H1 (cell line): ENCODE measurements around the gene FSTL4. TPM values are rescaled to one million over a fixed set of nuclear protein-coding genes. Genes with fewer than 3 reads are reported as not detected.

Source experiments
- CTCF ChIA-PET: fragments of 300-600 bp; sonication (Branson Sonifier 250); formaldehyde crosslinking; loops from one replicate; lab custom pipeline; 2021; ENCODE audit not compliant: partially characterized antibody; lab: Charles Lee
- POLR2A ChIA-PET: fragments of 300-600 bp; sonication (Branson Sonifier 250); formaldehyde crosslinking; loops from one replicate; lab custom pipeline; 2021; ENCODE audit warnings: inconsistent platforms; ENCODE audit not compliant: partially characterized antibody; lab: Charles Lee
- DNase-seq, 2 experiments: peaks; one replicate each; pipeline versions ENCODE4 v3.0.0 to v3.0.0-alpha.2; 2010 to 2022; ENCODE audit warnings: low spot score in 2 of 2, low read depth in 1 of 2, mixed read lengths in 1 of 2
- FAIRE-seq: peaks from 2 replicates; lab custom pipeline; 2011; peaks lifted over from hg19 to GRCh38; lab: Jason Lieb, UNC
- H2AFZ ChIP-seq: 2 replicates; pipeline ENCODE4 v1.8.1; 2012; ENCODE audit warnings: low read length, inconsistent platforms
- H2AK5ac ChIP-seq: 2 replicates; pipeline ENCODE4 v1.6.1; 2013; ENCODE audit warnings: low read depth, low read length
- H2BK120ac ChIP-seq: replicated peaks from 2 replicates; pipeline ENCODE3; 2013; ENCODE audit warnings: low read depth, low read length, inconsistent platforms
- H2BK12ac ChIP-seq: 2 replicates; pipeline ENCODE4 v1.6.1; 2013; ENCODE audit warnings: low read depth, low read length
- H2BK15ac ChIP-seq: 2 replicates; pipeline ENCODE4 v1.6.1; 2013; ENCODE audit warnings: low read length
- H2BK20ac ChIP-seq: 2 replicates; pipeline ENCODE4 v1.6.1; 2013; ENCODE audit warnings: low read length
- H2BK5ac ChIP-seq: 2 replicates; pipeline ENCODE4 v1.6.1; 2013; ENCODE audit warnings: low read depth, low read length
- H3K14ac ChIP-seq: 2 replicates; pipeline ENCODE4 v1.6.1; 2013; ENCODE audit warnings: inconsistent platforms; ENCODE audit not compliant: insufficient read length
- H3K18ac ChIP-seq: 2 replicates; pipeline ENCODE4 v1.6.1; 2013; ENCODE audit warnings: low read length; ENCODE audit errors: extremely low read depth
- H3K23ac ChIP-seq: 2 replicates; pipeline ENCODE4 v1.6.1; 2013; ENCODE audit warnings: inconsistent platforms; ENCODE audit not compliant: insufficient read length
- H3K23me2 ChIP-seq: 2 replicates; pipeline ENCODE4 v1.6.1; 2013; ENCODE audit warnings: low read depth, low read length
- H3K27ac ChIP-seq: 2 replicates; pipeline ENCODE4 v1.6.1; 2011; ENCODE audit warnings: low read depth, low read length, inconsistent platforms
- H3K27me3 ChIP-seq, 4 experiments: replicated peaks in 1 of 4; 1 replicate in 1 of 4; 2 replicates in 3 of 4; pipeline versions ENCODE4 v1.6.1 to v1.8.1; 2011 to 2013; ENCODE audit warnings: low read length in 3 of 4, mild to moderate bottlenecking in 3 of 4, inconsistent platforms in 2 of 4, mixed read lengths in 2 of 4, moderate library complexity in 1 of 4; ENCODE audit not compliant: control insufficient read depth in 3 of 4, insufficient read depth in 3 of 4; ENCODE audit errors: extremely low read depth in 1 of 4
- H3K36me3 ChIP-seq, 4 experiments: 2 replicates each; pipeline versions ENCODE4 v1.6.1 to v1.8.1; 2011 to 2013; ENCODE audit warnings: mild to moderate bottlenecking in 4 of 4, low read length in 3 of 4, moderate library complexity in 2 of 4, control low read depth in 1 of 4, inconsistent platforms in 1 of 4; ENCODE audit not compliant: insufficient read depth in 4 of 4, control insufficient read depth in 2 of 4
- H3K4ac ChIP-seq: replicated peaks from 2 replicates; pipeline ENCODE3; 2013; ENCODE audit warnings: low read length, low read depth, mixed read lengths, inconsistent platforms; ENCODE audit not compliant: insufficient read length
- H3K4me1 ChIP-seq, 4 experiments: replicated peaks in 1 of 4; 1 replicate in 1 of 4; 2 replicates in 3 of 4; pipeline versions ENCODE4 v1.6.1 to v1.8.1; 2011 to 2013; ENCODE audit warnings: low read length in 3 of 4, inconsistent platforms in 2 of 4, mixed read lengths in 1 of 4; ENCODE audit not compliant: insufficient read depth in 4 of 4, control insufficient read depth in 3 of 4
- H3K4me2 ChIP-seq, 2 experiments: 2 replicates each; pipeline versions ENCODE4 v1.6.1 to v1.8.1; 2011 to 2013; ENCODE audit warnings: low read depth in 2 of 2, low read length in 2 of 2, control low read depth in 1 of 2, inconsistent platforms in 1 of 2, mild to moderate bottlenecking in 1 of 2; ENCODE audit not compliant: insufficient read depth in 1 of 2
- H3K4me3 ChIP-seq, 4 experiments: fragments of 200-600, 300-600 bp in 1 of 4; sonication (generic), shearing (Covaris generic), sonication (Bioruptor Twin) in 1 of 4; 2 replicates each; pipeline versions ENCODE4 v1.5.1 to v1.8.1; 2011 to 2016; ENCODE audit warnings: low read length in 4 of 4, low read depth in 3 of 4, control low read depth in 2 of 4, inconsistent platforms in 2 of 4, mild to moderate bottlenecking in 2 of 4, mixed read lengths in 1 of 4, moderate library complexity in 1 of 4; ENCODE audit not compliant: insufficient read depth in 2 of 4; ENCODE audit errors: extremely low read depth in 1 of 4
- H3K56ac ChIP-seq: replicated peaks from 2 replicates; pipeline ENCODE3; 2013; ENCODE audit warnings: low read depth, mild to moderate bottlenecking, mixed read lengths, low read length, inconsistent platforms; ENCODE audit not compliant: insufficient read length
- H3K79me1 ChIP-seq: 2 replicates; pipeline ENCODE4 v1.6.1; 2013; ENCODE audit warnings: low read depth, low read length, control low read depth
- H3K79me2 ChIP-seq, 2 experiments: 2 replicates each; pipeline versions ENCODE4 v1.6.1 to v1.8.1; 2012 to 2013; ENCODE audit warnings: low read length in 2 of 2, mild to moderate bottlenecking in 2 of 2, inconsistent platforms in 1 of 2; ENCODE audit not compliant: insufficient read depth in 2 of 2, control insufficient read depth in 1 of 2
- H3K9ac ChIP-seq, 4 experiments: replicated peaks in 1 of 4; 1 replicate in 1 of 4; 2 replicates in 3 of 4; pipeline versions ENCODE4 v1.6.1 to v1.8.1; 2011 to 2013; ENCODE audit warnings: low read depth in 3 of 4, low read length in 3 of 4, control low read depth in 2 of 4, mild to moderate bottlenecking in 2 of 4, moderate library complexity in 2 of 4, inconsistent platforms in 1 of 4; ENCODE audit errors: extremely low read depth in 1 of 4
- H3K9me3 ChIP-seq, 2 experiments: 2 replicates each; pipeline versions ENCODE4 v1.6.1 to v1.8.1; 2012 to 2013; ENCODE audit warnings: mild to moderate bottlenecking in 2 of 2, moderate library complexity in 2 of 2, control low read depth in 1 of 2, inconsistent platforms in 1 of 2, low read depth in 1 of 2, low read length in 1 of 2, mixed read lengths in 1 of 2; ENCODE audit not compliant: insufficient read depth in 2 of 2
- H4K20me1 ChIP-seq, 2 experiments: replicated peaks in 1 of 2; 2 replicates each; pipeline versions ENCODE3 to v1.8.1; 2011 to 2013; ENCODE audit warnings: inconsistent platforms in 2 of 2, low read length in 2 of 2, mild to moderate bottlenecking in 1 of 2; ENCODE audit not compliant: insufficient read depth in 2 of 2, control insufficient read depth in 1 of 2
- H4K5ac ChIP-seq: 2 replicates; pipeline ENCODE4 v1.6.1; 2013; ENCODE audit warnings: low read length, low read depth, mixed read lengths, inconsistent platforms; ENCODE audit not compliant: insufficient read length
- H4K8ac ChIP-seq: 2 replicates; pipeline ENCODE4 v1.8.0; 2013; ENCODE audit warnings: mild to moderate bottlenecking, moderate library complexity, low read length, inconsistent platforms; ENCODE audit not compliant: insufficient read depth; ENCODE audit errors: extremely low read depth
- H4K91ac ChIP-seq: replicated peaks from 2 replicates; pipeline ENCODE3; 2013; ENCODE audit warnings: low read length, mixed read lengths, inconsistent platforms; ENCODE audit not compliant: insufficient read length
- EP300 ChIP-seq, 2 experiments: IDR thresholded peaks; 1 replicate in 1 of 2; 2 replicates in 1 of 2; pipeline ENCODE4 v1.6.1; 2011 to 2012; ENCODE audit warnings: low read depth in 2 of 2, low read length in 2 of 2, mild to moderate bottlenecking in 2 of 2, borderline replicate concordance in 1 of 2, inconsistent platforms in 1 of 2, moderate library complexity in 1 of 2
- JUND ChIP-seq: IDR thresholded peaks from 2 replicates; pipeline ENCODE4 v1.6.1; 2011; ENCODE audit warnings: mild to moderate bottlenecking, improper control_type of control experiment, low read length
- WGBS, 2 experiments: shearing (Covaris generic) in 1 of 2; methylation state at CpG; one replicate each; pipeline versions ENCODE4 v1.1.6 to v1.1.7; 2013 to 2015; ENCODE audit warnings: low lambda C conversion rate in 2 of 2, mixed read lengths in 2 of 2, inconsistent platforms in 1 of 2, low coverage in 1 of 2, missing lambda C conversion rate in 1 of 2; ENCODE audit not compliant: insufficient replicate concordance in 2 of 2, insufficient coverage in 1 of 2, insufficient read length in 1 of 2; ENCODE audit errors: extremely low coverage in 1 of 2, missing lambda C conversion rate in 1 of 2; 5-methylcytosine and 5-hydroxymethylcytosine counted together
- polyA plus RNA-seq, 7 experiments: library from polyadenylated mRNA; depleted of rRNA in 3 of 7; stranded (reverse) in 5 of 7; unstranded in 2 of 7; fragments of >200 nt in 5 of 7; fragments of 200-250 nt in 2 of 7; gene quantifications; 1 replicate in 5 of 7; 2 replicates in 1 of 7; 4 replicates in 1 of 7; pipeline versions ENCODE4 v1.2.1 to v1.2.3, GENCODE V29; 2011 to 2013; ENCODE audit warnings: missing spikeins in 2 of 7, mixed read lengths in 2 of 7
- total RNA-seq: library from RNA; stranded (reverse); fragmentation: NEBNext Ultra II Directional; extraction: Animal tissue kit (Norgen Biotek cat#: 25700); gene quantifications from 2 replicates; pipeline ENCODE4 v1.2.1, GENCODE V29; 2021

Gene FSTL4
- total and polyA plus RNA-seq, 2 of the 8 experiments (the other 6 are each of a cell fraction or from before 2014, with no cell fraction given), result 3.1 to 4.1 TPM

GRCh38 chr5:133635051-133635450 is 22.7 kb upstream of the FSTL4 start:
- no peak overlapping the region for H2BK15ac ChIP-seq
- CTCF ChIA-PET, result no interaction called here
- no peak overlapping the region for H3K9ac ChIP-seq
- WGBS, 2 experiments, result 77% methylated on average over 1 of the region's 1 CpG; no CpG with 5 or more reads in 1 of the 2 experiments
- POLR2A ChIA-PET, result no interaction called here
- H2BK12ac ChIP-seq, result no peak overlapping the region
- peaks cover 0 to 3% (median 0%) of the 10 kb centered on the region in 4 experiments; a peak in 1 of 7 replicates for H3K4me1 ChIP-seq
- no peak overlapping the region for H2BK5ac ChIP-seq
- no peaks in the 10 kb centered on the region for H3K23me2 ChIP-seq
- no peak overlapping the region for H4K5ac ChIP-seq
- no peak for DNase-seq
- no peak for FAIRE-seq
- no peak overlapping the region for H2BK20ac ChIP-seq
- H3K79me1 ChIP-seq, result no peaks in the 10 kb centered on the region
- H3K27ac ChIP-seq, result no peak overlapping the region
- no peak overlapping the region for H4K8ac ChIP-seq
- H2AK5ac ChIP-seq, result no peak overlapping the region
- TF ChIP-seq EP300 (IDR thresholded peaks at IDR 0.05; ENCODE audit: borderline replicate concordance in 1 of 2, low read depth in 2 of 2, low read length in 2 of 2), result no peak
- peak; percentile 74 for TF ChIP-seq JUND
- TF ChIP-seq, all 59 proteins: peak for 1
- no peak overlapping the region for H2BK120ac ChIP-seq
- no peak overlapping the region for H3K18ac ChIP-seq
- no peaks in the 10 kb centered on the region for H3K36me3 ChIP-seq
- no peaks in the 10 kb centered on the region for H3K9me3 ChIP-seq
- no peak overlapping the region for H2AFZ ChIP-seq
- no peak overlapping the region for H3K4me3 ChIP-seq
- no peaks in the 10 kb centered on the region for H3K79me2 ChIP-seq
- no peak overlapping the region for H4K91ac ChIP-seq
- H3K56ac ChIP-seq, result no peak overlapping the region
- H3K4me2 ChIP-seq, result no peak overlapping the region
- no peak overlapping the region for H3K14ac ChIP-seq
- no peak overlapping the region for H3K23ac ChIP-seq
- H4K20me1 ChIP-seq, result no peaks in the 10 kb centered on the region
- H3K27me3 ChIP-seq, result no peaks in the 10 kb centered on the region
- H3K4ac ChIP-seq, result no peak overlapping the region
